ENCODE results near the gene SLC4A2. TPM values are rescaled to one million over a fixed set of nuclear protein-coding genes. Genes with fewer than 3 reads are reported as not detected.

SLC4A2 gene
- total and polyA plus RNA-seq, 2 experiments from 2014 or later: 167 to 188 TPM

DNA sequence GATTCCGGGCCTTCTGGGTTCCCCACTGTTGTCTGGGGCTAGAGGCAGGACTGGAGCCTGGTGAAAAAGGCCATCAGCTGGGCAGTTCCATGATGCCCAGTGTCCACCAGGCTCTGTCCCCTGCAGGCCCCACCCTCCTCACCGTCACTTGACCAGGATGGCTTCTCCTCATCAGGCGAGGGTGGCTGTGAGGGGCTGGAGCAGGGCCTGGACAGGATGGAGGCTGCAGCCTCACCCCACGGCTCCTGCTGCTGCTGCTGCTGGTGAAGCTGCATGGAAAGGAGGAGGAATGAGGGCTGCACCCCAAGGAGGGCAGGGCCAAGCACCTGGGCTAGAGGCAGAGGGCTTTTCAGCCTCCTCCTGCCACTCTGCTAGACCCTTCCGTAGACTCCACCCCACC is 43.4 kb upstream of the SLC4A2 start:
- Histone ChIP-seq H3K27me3 (peaks cover 30% of the 10 kb centered on the region), H4K20me1 (ENCODE audit: insufficient read depth, poor library complexity, severe bottlenecking) (no peaks in the 10 kb centered on the region), H3K36me3 (replicated peaks; ENCODE audit: insufficient read depth, low read depth) (no peaks in the 10 kb centered on the region), H3K4me2 (no peak overlapping the region), H2AFZ (no peak overlapping the region), H3K4me1 (ENCODE audit: insufficient read depth) (peaks cover 33% of the 10 kb centered on the region), H3K9me2 (replicated peaks; ENCODE audit: insufficient read depth) (no peaks in the 10 kb centered on the region), H3K79me2 (no peaks in the 10 kb centered on the region), H3K9me3 (ENCODE audit: low read depth) (no peaks in the 10 kb centered on the region), H3K4me3 (no peak overlapping the region), H3K27ac (no peak overlapping the region)
- WGBS (ENCODE audit: low lambda C conversion rate, missing lambda C conversion rate): 96% methylated on average over 5 of the region's 5 CpGs
- DNase-seq (ENCODE audit: low spot score): no peak
- TF ChIP-seq EZH2 (IDR thresholded peaks at IDR 0.05; ENCODE audit: borderline replicate concordance): no peak
- TF ChIP-seq EZH2phosphoT487 (IDR thresholded peaks at IDR 0.05; ENCODE audit: low read depth, severe bottlenecking, unreplicated experiment): no peak
- TF ChIP-seq, protein P1, sequence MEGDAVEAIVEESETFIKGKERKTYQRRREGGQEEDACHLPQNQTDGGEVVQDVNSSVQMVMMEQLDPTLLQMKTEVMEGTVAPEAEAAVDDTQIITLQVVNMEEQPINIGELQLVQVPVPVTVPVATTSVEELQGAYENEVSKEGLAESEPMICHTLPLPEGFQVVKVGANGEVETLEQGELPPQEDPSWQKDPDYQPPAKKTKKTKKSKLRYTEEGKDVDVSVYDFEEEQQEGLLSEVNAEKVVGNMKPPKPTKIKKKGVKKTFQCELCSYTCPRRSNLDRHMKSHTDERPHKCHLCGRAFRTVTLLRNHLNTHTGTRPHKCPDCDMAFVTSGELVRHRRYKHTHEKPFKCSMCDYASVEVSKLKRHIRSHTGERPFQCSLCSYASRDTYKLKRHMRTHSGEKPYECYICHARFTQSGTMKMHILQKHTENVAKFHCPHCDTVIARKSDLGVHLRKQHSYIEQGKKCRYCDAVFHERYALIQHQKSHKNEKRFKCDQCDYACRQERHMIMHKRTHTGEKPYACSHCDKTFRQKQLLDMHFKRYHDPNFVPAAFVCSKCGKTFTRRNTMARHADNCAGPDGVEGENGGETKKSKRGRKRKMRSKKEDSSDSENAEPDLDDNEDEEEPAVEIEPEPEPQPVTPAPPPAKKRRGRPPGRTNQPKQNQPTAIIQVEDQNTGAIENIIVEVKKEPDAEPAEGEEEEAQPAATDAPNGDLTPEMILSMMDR (IDR thresholded peaks at IDR 0.05; ENCODE audit: poor library complexity): no peak

DNA sequence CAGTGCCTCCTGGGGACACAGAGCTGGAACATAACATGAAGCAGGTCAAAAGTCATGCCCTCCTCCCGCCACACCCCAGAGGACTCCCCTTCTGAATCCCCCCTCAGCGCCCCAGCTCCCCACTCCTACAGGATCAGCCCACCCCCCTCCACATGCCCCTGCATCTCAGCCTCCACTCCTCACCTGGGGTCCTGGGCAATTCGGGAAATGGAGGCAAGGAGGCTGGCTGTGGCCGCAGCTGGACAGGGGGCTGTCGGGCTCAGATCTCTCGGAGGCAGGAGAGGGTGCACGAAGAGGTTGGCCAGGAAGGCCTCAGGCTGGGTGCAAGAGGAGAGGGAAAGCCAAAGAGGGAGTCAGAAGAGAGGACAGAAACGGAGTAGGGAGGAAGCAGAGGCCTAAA is 42.9 kb upstream of the SLC4A2 start:
- no peak for DNase-seq (ENCODE audit: low spot score)
- no peaks in the 10 kb centered on the region for H3K9me3 ChIP-seq (ENCODE audit: low read depth)
- no peaks in the 10 kb centered on the region for H4K20me1 ChIP-seq (ENCODE audit: insufficient read depth, poor library complexity, severe bottlenecking)
- TF ChIP-seq EZH2phosphoT487 (IDR thresholded peaks at IDR 0.05; ENCODE audit: low read depth, severe bottlenecking, unreplicated experiment): no peak
- no peak for TF ChIP-seq EZH2 (IDR thresholded peaks at IDR 0.05; ENCODE audit: borderline replicate concordance)
- TF ChIP-seq, protein P1 (IDR thresholded peaks at IDR 0.05; ENCODE audit: poor library complexity): no peak
- no peaks in the 10 kb centered on the region for H3K79me2 ChIP-seq
- H3K36me3 ChIP-seq (replicated peaks; ENCODE audit: insufficient read depth, low read depth): no peaks in the 10 kb centered on the region
- no peak overlapping the region for H3K27ac ChIP-seq
- H3K4me1 ChIP-seq (ENCODE audit: insufficient read depth): peaks cover 33% of the 10 kb centered on the region
- H3K9me2 ChIP-seq (replicated peaks; ENCODE audit: insufficient read depth): no peaks in the 10 kb centered on the region
- WGBS (ENCODE audit: low lambda C conversion rate, missing lambda C conversion rate): 90% methylated on average over 7 of the region's 8 CpGs
- no peak overlapping the region for H2AFZ ChIP-seq
- H3K4me3 ChIP-seq: no peak overlapping the region
- no peak overlapping the region for H3K4me2 ChIP-seq
- H3K27me3 ChIP-seq: peaks cover 33% of the 10 kb centered on the region

DNA sequence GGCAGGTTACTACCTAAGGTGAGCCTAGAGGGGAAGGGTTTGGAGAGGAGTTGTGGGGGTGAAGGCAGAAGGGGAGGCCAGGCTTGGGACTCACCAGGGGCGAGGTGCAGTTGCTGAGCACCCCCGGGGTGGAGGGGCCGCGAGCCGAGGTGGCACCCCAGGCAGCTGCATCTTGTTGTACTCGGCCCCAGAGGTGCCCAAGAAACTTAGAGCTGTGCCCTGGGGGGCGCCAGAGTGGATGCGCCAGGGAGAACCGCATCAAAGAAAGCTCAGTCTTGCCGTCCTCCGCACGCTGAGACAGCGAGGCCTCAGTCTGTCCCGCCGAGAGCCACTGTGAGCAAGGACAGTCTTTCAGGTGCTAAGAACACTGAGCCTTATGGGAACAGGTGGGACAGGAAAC is 42.4 kb upstream of the SLC4A2 start:
- Histone ChIP-seq H3K4me2 (no peak overlapping the region), H3K4me3 (no peak overlapping the region), H3K27ac (no peak overlapping the region), H3K9me3 (ENCODE audit: low read depth) (no peaks in the 10 kb centered on the region), H4K20me1 (ENCODE audit: insufficient read depth, poor library complexity, severe bottlenecking) (no peaks in the 10 kb centered on the region), H3K4me1 (ENCODE audit: insufficient read depth) (peaks cover 30% of the 10 kb centered on the region), H2AFZ (no peak overlapping the region), H3K27me3 (peaks cover 33% of the 10 kb centered on the region), H3K79me2 (no peaks in the 10 kb centered on the region), H3K36me3 (replicated peaks; ENCODE audit: insufficient read depth, low read depth) (no peaks in the 10 kb centered on the region), H3K9me2 (replicated peaks; ENCODE audit: insufficient read depth) (no peaks in the 10 kb centered on the region)
- TF ChIP-seq, protein P1 (IDR thresholded peaks at IDR 0.05; ENCODE audit: poor library complexity): no peak
- TF ChIP-seq EZH2phosphoT487 (IDR thresholded peaks at IDR 0.05; ENCODE audit: low read depth, severe bottlenecking, unreplicated experiment): no peak
- no peak for TF ChIP-seq EZH2 (IDR thresholded peaks at IDR 0.05; ENCODE audit: borderline replicate concordance)
- 92% methylated on average over 14 of the region's 15 CpGs for WGBS (ENCODE audit: low lambda C conversion rate, missing lambda C conversion rate)
- DNase-seq (ENCODE audit: low spot score): no peak

All from hepatocyte (in vitro differentiated cells).